Measurements from ENCODE around the gene PLEKHG4B.

- TF ChIP-seq POLR2A (IDR thresholded peaks at IDR 0.05; ENCODE audit: low read depth, low read length), result no peak
- TF ChIP-seq CTCF (conservative IDR thresholded peaks at IDR 0.05; ENCODE audit: low read depth, low read length), result no peak
- no peak for TF ChIP-seq RAD21 (IDR thresholded peaks at IDR 0.05; ENCODE audit: low read length)
- TF ChIP-seq MAZ (IDR thresholded peaks at IDR 0.05; ENCODE audit: borderline replicate concordance, low read depth, low read length), result no peak
- no peak for TF ChIP-seq USF2 (IDR thresholded peaks at IDR 0.05; ENCODE audit: low read depth, low read length)
- no peak for TF ChIP-seq BHLHE40 (IDR thresholded peaks at IDR 0.05; ENCODE audit: low read depth, low read length)
- no peak for TF ChIP-seq RFX5 (IDR thresholded peaks at IDR 0.05; ENCODE audit: low read depth, low read length)
- no peak for TF ChIP-seq MXI1 (IDR thresholded peaks at IDR 0.05; ENCODE audit: borderline replicate concordance, low read depth, low read length)
- no peak for TF ChIP-seq RCOR1 (IDR thresholded peaks at IDR 0.05; ENCODE audit: insufficient replicate concordance, low read length)
- no peak for TF ChIP-seq MAFK (IDR thresholded peaks at IDR 0.05; ENCODE audit: low read depth, low read length)
Measured at GRCh38 chr5:83029-83428, 8.9 kb upstream of the PLEKHG4B start.

Measured in IMR-90 (cell line).